ENCODE results near the gene SLC2A5. TPM values are rescaled to one million over a fixed set of nuclear protein-coding genes. Genes with fewer than 3 reads are reported as not detected.

The SLC2A5 gene
- total RNA-seq, 1 donor from 2014 or later, result not detected

DNA sequence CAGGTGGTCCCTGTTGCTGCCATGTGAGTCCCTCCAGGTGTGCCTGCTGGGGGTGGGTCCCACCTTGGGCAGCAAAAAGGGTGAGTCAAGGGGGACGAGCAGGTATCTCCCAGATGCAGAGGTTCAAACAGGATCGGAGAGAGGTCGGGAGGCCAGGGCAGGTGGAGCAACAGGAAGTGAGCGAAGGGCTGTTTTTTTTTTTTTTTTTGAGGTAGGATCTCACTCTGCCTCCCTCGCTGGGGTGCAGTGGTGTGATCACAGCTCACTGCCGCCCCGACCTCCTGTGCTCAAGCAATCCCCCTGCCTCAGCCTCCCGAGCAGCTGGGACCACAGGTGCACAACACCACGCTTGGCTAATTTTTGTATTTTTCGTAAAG, 82.6 kb downstream of the SLC2A5 start:
- no peaks in the 10 kb centered on the region for H3K27me3 Mint-ChIP-seq
- H3K4me3 Mint-ChIP-seq (ENCODE audit: low read depth), result no peak overlapping the region
- no peak overlapping the region for H3K27ac Mint-ChIP-seq
- no peaks in the 10 kb centered on the region for H3K9me3 Mint-ChIP-seq (ENCODE audit: low read depth)
- H3K4me1 Mint-ChIP-seq (ENCODE audit: low read depth), result no peaks in the 10 kb centered on the region
- no peaks in the 10 kb centered on the region for H3K36me3 Mint-ChIP-seq (ENCODE audit: insufficient read depth)
- DNase-seq (ENCODE audit: low spot score, unreplicated experiment), result no peak
- TF ChIP-seq, protein P1, sequence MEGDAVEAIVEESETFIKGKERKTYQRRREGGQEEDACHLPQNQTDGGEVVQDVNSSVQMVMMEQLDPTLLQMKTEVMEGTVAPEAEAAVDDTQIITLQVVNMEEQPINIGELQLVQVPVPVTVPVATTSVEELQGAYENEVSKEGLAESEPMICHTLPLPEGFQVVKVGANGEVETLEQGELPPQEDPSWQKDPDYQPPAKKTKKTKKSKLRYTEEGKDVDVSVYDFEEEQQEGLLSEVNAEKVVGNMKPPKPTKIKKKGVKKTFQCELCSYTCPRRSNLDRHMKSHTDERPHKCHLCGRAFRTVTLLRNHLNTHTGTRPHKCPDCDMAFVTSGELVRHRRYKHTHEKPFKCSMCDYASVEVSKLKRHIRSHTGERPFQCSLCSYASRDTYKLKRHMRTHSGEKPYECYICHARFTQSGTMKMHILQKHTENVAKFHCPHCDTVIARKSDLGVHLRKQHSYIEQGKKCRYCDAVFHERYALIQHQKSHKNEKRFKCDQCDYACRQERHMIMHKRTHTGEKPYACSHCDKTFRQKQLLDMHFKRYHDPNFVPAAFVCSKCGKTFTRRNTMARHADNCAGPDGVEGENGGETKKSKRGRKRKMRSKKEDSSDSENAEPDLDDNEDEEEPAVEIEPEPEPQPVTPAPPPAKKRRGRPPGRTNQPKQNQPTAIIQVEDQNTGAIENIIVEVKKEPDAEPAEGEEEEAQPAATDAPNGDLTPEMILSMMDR (IDR thresholded peaks at IDR 0.05; ENCODE audit: unreplicated experiment), result no peak

DNA sequence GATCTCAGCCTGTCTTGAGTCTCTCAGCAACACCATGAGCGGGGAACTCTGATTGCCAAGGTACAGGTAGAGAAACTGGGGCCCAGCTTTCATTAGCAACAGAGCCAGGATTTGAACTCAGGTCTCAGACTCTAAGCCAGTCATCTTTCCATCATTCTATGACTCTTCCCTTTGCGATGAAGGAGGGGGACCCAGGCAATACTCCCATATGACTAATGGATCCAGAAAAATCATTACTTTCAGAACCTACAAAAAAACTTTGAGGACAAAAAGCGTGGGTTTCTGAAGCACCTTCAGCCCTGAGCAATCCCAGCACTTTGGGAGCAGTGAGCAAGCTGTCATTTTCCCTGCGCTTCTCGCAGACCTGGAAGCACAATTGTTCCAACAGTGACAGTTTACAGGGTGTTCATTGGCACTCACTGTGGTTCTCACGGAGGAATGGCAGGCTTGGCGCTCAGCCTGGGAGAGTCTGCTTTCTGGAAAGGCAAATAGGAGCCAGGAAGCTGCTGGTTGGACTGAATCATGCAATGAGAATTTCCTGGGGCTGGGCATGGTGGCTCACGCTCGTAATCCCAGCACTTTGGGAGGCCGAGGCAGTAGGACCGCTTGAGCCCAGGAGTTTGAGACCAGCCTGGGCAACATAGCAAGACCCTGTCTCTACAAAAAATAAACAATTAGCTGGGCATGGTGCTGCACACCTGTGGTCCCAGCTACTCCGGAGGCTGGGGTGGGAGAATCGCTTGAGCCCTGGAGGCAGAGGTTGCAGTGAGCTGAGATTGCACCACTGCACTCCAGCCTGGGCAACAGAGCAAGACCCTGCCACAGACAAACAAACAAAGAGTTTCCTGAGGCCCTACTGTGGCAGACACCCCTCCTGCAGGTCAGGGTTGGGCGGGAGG, 83.3 kb downstream of the SLC2A5 start:
- H3K4me1 Mint-ChIP-seq (ENCODE audit: low read depth), result no peaks in the 10 kb centered on the region
- H3K36me3 Mint-ChIP-seq (ENCODE audit: insufficient read depth), result no peaks in the 10 kb centered on the region
- no peak overlapping the region for H3K27ac Mint-ChIP-seq
- no peaks in the 10 kb centered on the region for H3K9me3 Mint-ChIP-seq (ENCODE audit: low read depth)
- DNase-seq (ENCODE audit: low spot score, unreplicated experiment), result no peak
- TF ChIP-seq, protein P1 (IDR thresholded peaks at IDR 0.05; ENCODE audit: unreplicated experiment), result no peak
- H3K27me3 Mint-ChIP-seq, result no peaks in the 10 kb centered on the region
- H3K4me3 Mint-ChIP-seq (ENCODE audit: low read depth), result no peak overlapping the region

Other genes with a start within 250 kb of the SLC2A5 start
- gene ENO1, start 190.9 kb downstream of the SLC2A5 start, total RNA-seq, result 444 and 493 TPM in 2 replicates
- gene CA6, start 123.8 kb downstream of the SLC2A5 start, total RNA-seq, result not detected in 2 replicates
- gene SLC2A7, start 43.2 kb downstream of the SLC2A5 start, total RNA-seq, result not detected in 2 replicates
- gene GPR157, start 59.5 kb upstream of the SLC2A5 start, total RNA-seq, result 1.1 and 3.6 TPM in 2 replicates
- 36.0 and 36.2 TPM in 2 replicates for gene H6PD, start 165.1 kb upstream of the SLC2A5 start, total RNA-seq
- gene SPSB1, start 223.3 kb upstream of the SLC2A5 start, total RNA-seq, result 5.5 and 6.6 TPM in 2 replicates

All from progenitor cell of endocrine pancreas (in vitro differentiated cells).